WI38 (cell line): ENCODE data around the gene LMO7.

ENCODE experiments used
- H3K4me3 ChIP-seq: 2 replicates; pipeline ENCODE4 v1.5.1; 2011; ENCODE audit warnings: low read depth, mild to moderate bottlenecking, control low read depth, low read length
- TF ChIP-seq, protein P1 (sequence below): IDR thresholded peaks from 2 replicates; pipeline ENCODE4 v1.5.1; 2012; ENCODE audit warnings: low read depth, mild to moderate bottlenecking, control low read depth, low read length

Gene LMO7

GRCh38 chr13:75850916-75851315 is 214.8 kb downstream of the LMO7 start:
- TF ChIP-seq, protein P1, sequence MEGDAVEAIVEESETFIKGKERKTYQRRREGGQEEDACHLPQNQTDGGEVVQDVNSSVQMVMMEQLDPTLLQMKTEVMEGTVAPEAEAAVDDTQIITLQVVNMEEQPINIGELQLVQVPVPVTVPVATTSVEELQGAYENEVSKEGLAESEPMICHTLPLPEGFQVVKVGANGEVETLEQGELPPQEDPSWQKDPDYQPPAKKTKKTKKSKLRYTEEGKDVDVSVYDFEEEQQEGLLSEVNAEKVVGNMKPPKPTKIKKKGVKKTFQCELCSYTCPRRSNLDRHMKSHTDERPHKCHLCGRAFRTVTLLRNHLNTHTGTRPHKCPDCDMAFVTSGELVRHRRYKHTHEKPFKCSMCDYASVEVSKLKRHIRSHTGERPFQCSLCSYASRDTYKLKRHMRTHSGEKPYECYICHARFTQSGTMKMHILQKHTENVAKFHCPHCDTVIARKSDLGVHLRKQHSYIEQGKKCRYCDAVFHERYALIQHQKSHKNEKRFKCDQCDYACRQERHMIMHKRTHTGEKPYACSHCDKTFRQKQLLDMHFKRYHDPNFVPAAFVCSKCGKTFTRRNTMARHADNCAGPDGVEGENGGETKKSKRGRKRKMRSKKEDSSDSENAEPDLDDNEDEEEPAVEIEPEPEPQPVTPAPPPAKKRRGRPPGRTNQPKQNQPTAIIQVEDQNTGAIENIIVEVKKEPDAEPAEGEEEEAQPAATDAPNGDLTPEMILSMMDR = no peak
- no peak overlapping the region for H3K4me3 ChIP-seq

- no peak overlapping the region for H3K4me3 ChIP-seq
- TF ChIP-seq, protein P1 = no peak
These were observed 219.1 kb downstream of the LMO7 start for GRCh38 chr13:75855216-75855615.

GRCh38 chr13:75855847-75856246 is 219.7 kb downstream of the LMO7 start:
- H3K4me3 ChIP-seq = no peak overlapping the region
- TF ChIP-seq, protein P1 = no peak

GRCh38 chr13:75857291-75857690 is 221.2 kb downstream of the LMO7 start:
- no peak overlapping the region for H3K4me3 ChIP-seq
- TF ChIP-seq, protein P1 = no peak

- TF ChIP-seq, protein P1 = no peak
- H3K4me3 ChIP-seq = no peak overlapping the region
These were observed 224.8 kb downstream of the LMO7 start for GRCh38 chr13:75860935-75861334.

GRCh38 chr13:75861786-75862185 is 225.7 kb downstream of the LMO7 start:
- TF ChIP-seq, protein P1 = no peak

GRCh38 chr13:75864718-75865117 is 228.6 kb downstream of the LMO7 start:
- TF ChIP-seq, protein P1 = no peak
- no peak overlapping the region for H3K4me3 ChIP-seq

More at GRCh38 chr13:75861786-75862185, 225.7 kb downstream of the LMO7 start:
- H3K4me3 ChIP-seq = no peak overlapping the region
